VCaP (cell line): Measurements from ENCODE around the gene ELAVL1.
"Not testable (repeated sequence)": the region's sequence is repeated elsewhere in the genome, so short reads cannot be mapped to it uniquely, and the experiment has no call there.

Experiments used
- H3K27ac ChIP-seq: fragments of 450-650 bp; 2 replicates; pipeline ENCODE4 v1.5.1; 2017
- TF ChIP-seq, protein P1 (sequence below): fragments of 450-650 bp; conservative IDR thresholded peaks from 2 replicates; pipeline ENCODE4 v1.5.1; 2017; ENCODE audit warnings: mild to moderate bottlenecking, moderate library complexity

The ELAVL1 gene

GRCh38 chr19:7921967-7922835 lies 83.2 kb downstream of the ELAVL1 start:
- TF ChIP-seq, protein P1, sequence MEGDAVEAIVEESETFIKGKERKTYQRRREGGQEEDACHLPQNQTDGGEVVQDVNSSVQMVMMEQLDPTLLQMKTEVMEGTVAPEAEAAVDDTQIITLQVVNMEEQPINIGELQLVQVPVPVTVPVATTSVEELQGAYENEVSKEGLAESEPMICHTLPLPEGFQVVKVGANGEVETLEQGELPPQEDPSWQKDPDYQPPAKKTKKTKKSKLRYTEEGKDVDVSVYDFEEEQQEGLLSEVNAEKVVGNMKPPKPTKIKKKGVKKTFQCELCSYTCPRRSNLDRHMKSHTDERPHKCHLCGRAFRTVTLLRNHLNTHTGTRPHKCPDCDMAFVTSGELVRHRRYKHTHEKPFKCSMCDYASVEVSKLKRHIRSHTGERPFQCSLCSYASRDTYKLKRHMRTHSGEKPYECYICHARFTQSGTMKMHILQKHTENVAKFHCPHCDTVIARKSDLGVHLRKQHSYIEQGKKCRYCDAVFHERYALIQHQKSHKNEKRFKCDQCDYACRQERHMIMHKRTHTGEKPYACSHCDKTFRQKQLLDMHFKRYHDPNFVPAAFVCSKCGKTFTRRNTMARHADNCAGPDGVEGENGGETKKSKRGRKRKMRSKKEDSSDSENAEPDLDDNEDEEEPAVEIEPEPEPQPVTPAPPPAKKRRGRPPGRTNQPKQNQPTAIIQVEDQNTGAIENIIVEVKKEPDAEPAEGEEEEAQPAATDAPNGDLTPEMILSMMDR = no peak
- H3K27ac ChIP-seq = peak overlapping the region; percentile 69

DNA sequence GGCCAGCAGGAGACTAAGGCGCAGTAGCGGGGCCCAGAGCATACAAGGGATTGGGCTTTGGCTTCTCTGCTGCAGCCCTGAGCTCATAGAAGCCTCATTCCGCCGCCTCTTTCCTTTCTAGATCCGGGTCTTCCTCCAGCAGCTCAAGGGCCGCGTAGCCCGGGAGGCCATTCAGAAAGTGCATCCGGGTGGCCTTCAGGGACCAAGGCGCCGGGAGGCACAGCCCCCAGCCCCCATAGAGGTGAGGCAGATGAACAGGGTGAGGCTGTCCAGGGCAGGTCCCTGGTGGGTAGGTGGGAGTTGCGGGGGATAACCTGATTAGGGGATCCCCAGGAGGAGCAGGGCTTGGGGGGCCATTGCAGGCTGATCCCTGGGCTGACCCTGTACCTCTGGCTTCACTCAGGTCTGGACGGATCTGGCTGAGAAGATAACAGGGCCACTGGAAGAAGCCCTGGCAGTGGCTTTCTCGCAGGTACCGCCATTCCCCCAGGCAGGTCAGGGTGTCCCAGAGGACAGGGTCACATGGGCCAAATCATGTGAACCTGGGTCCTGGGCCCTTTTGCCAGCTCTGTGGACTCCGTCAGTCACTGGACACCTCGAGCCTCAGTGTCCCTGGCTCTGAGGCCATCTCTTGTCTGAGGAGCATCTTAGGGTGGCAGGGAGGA lies 84.0 kb downstream of the ELAVL1 start:
- TF ChIP-seq, protein P1 = no peak
- H3K27ac ChIP-seq = peak overlapping the region; percentile 69

DNA sequence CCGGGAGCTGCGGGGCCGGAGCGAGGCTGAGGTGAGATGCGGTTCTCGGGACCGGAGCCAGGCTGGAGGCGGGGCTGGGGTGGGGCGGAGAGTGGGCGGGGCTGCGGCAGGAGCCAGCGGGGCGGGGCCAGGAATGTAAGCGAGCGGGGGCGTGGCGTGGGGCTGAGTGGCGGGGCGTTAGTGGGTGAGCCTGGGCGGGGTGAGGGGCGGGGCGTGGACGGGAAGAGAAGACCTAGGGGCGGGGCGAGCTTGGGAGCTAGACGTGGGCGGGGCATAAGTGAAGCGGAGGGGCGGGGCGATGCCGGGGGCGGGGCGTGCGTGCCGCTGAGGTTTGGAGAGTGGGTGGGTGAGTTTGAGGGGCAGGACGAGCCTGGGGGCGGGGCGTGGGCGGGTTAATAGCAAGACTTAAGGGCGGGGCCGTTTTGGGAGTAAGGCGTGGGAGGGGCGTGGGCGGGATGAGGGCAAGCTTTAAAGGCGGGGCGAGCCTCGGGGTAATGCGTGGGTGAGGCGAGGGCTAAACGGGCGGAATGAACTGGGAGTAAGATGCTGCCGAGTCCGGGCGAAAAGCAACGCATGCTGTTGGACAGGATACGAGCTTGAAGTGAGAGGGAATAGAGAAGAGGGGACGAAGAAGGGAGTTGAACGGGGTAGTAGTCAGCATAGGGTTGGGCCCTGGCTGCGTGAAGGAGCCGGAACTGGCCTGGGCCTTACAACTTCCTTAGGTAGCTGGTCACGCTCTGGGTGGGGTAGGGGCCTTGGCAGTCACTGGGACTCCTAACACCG lies 84.7 kb downstream of the ELAVL1 start:
- peak overlapping the region; percentile 69 for H3K27ac ChIP-seq
- TF ChIP-seq, protein P1 = no peak

GRCh38 chr19:7919610-7920518 lies 85.6 kb downstream of the ELAVL1 start, which contains the start of gene SNAPC2:
TSS of gene SNAPC2 (plus strand) at chr19:7920338. CDS start at chr19:7920367, 29 bp downstream.
- TF ChIP-seq, protein P1 = no peak; the same call in 1 of the 2 replicates
- H3K27ac ChIP-seq = peak within 1 kb of the TSS; percentile 69

GRCh38 chr19:7918615-7919421 lies 86.6 kb downstream of the ELAVL1 start:
- no peak overlapping the region for H3K27ac ChIP-seq
- TF ChIP-seq, protein P1 = no peak

GRCh38 chr19:7918062-7918614 lies 87.3 kb downstream of the ELAVL1 start:
- TF ChIP-seq, protein P1 = peak; percentile 40
- not testable (repeated sequence) for H3K27ac ChIP-seq
